ENCODE results near the gene SLC8A3.

- TF ChIP-seq EZH2phosphoT487 (IDR thresholded peaks at IDR 0.05; ENCODE audit: low read depth, severe bottlenecking, unreplicated experiment) (no peak), CTCF (IDR thresholded peaks at IDR 0.05; ENCODE audit: poor library complexity) (no peak)
These were observed 39.1 kb downstream of the SLC8A3 start for GRCh38 chr14:70149596-70150165.

All from hepatocyte (in vitro differentiated cells).